GM23338 (cell line): ENCODE measurements around the gene HS1BP3. TPM values are rescaled to one million over a fixed set of nuclear protein-coding genes. Genes with fewer than 3 reads are reported as not detected.
A peak's percentile ranks its signal among the peaks of the same experiment; 100 is the strongest.

Source experiments
- ATAC-seq: fragments of 200-7000 bp; cut with Tn5 transposase; 3 replicates; pipeline ENCODE4 v1.9.1; 2020
- DNase-seq: peaks from one replicate; pipeline ENCODE4 v3.0.0-alpha.2; 2015; ENCODE audit warnings: low spot score
- H2AFZ ChIP-seq: fragments of 200-600 bp; sonication (generic); 2 replicates; pipeline ENCODE4 v1.8.0; 2016; ENCODE audit warnings: antibody characterized with exemption, mild to moderate bottlenecking, moderate library complexity
- H3F3A ChIP-seq: fragments of 200-600 bp; sonication (generic); replicated peaks from 2 replicates; pipeline ENCODE4 v1.8.0; 2017; ENCODE audit warnings: antibody characterized with exemption, mixed run types, low read depth
- H3K27ac ChIP-seq: fragments of 200-600 bp; sonication (generic); 2 replicates; pipeline ENCODE4 v1.6.1; 2016; ENCODE audit warnings: low read depth
- H3K27me3 ChIP-seq: fragments of 200-600 bp; sonication (generic); 2 replicates; pipeline ENCODE4 v1.8.0; 2016; ENCODE audit warnings: mild to moderate bottlenecking, mixed run types, moderate library complexity; ENCODE audit not compliant: insufficient read depth
- H3K36me3 ChIP-seq: fragments of 200-600 bp; sonication (generic); 2 replicates; pipeline ENCODE4 v1.8.0; 2016; ENCODE audit warnings: mild to moderate bottlenecking; ENCODE audit not compliant: insufficient read depth
- H3K4me1 ChIP-seq: fragments of 200-600 bp; sonication (generic); 2 replicates; pipeline ENCODE4 v1.8.0; 2016; ENCODE audit warnings: mild to moderate bottlenecking, moderate library complexity; ENCODE audit not compliant: insufficient read depth
- H3K4me2 ChIP-seq: fragments of 200-600 bp; sonication (generic); 2 replicates; pipeline ENCODE4 v1.7.1; 2017; ENCODE audit warnings: mixed run types
- H3K4me3 ChIP-seq: fragments of 200-600 bp; sonication (generic); 2 replicates; pipeline ENCODE4 v1.6.1; 2016; ENCODE audit warnings: mixed run types
- H3K79me2 ChIP-seq: fragments of 200-600 bp; sonication (generic); replicated peaks from 2 replicates; pipeline ENCODE4 v1.8.0; 2017; ENCODE audit warnings: mild to moderate bottlenecking; ENCODE audit not compliant: insufficient read depth
- H3K9me2 ChIP-seq: fragments of 200-600 bp; sonication (generic); 2 replicates; pipeline ENCODE4 v1.8.0; 2017; ENCODE audit not compliant: insufficient read depth
- H4K20me1 ChIP-seq: fragments of 200-600 bp; sonication (generic); replicated peaks from 2 replicates; pipeline ENCODE4 v1.8.0; 2017; ENCODE audit warnings: mild to moderate bottlenecking; ENCODE audit not compliant: insufficient read depth
- H3K27ac Mint-ChIP-seq: 2 replicates; pipeline ENCODE4 v1.8.0; 2020; ENCODE audit warnings: inconsistent platforms, mild to moderate bottlenecking, moderate library complexity, mixed read lengths
- H3K27me3 Mint-ChIP-seq: 3 replicates; pipeline ENCODE4 v1.8.0; 2022; ENCODE audit warnings: low read depth, mild to moderate bottlenecking, moderate library complexity, mixed read lengths, inconsistent platforms; ENCODE audit not compliant: insufficient read depth, poor library complexity
- H3K36me3 Mint-ChIP-seq: 3 replicates; pipeline ENCODE4 v1.8.0; 2021; ENCODE audit warnings: low read depth, mild to moderate bottlenecking, inconsistent platforms, moderate library complexity, mixed read lengths
- H3K4me1 Mint-ChIP-seq: 3 replicates; pipeline ENCODE4 v1.8.0; 2020; ENCODE audit warnings: mild to moderate bottlenecking, inconsistent platforms, mixed read lengths
- H3K4me3 Mint-ChIP-seq: 3 replicates; pipeline ENCODE4 v1.8.0; 2021; ENCODE audit warnings: moderate library complexity, mild to moderate bottlenecking, inconsistent platforms, mixed read lengths
- H3K9me3 Mint-ChIP-seq: 3 replicates; pipeline ENCODE4 v1.8.0; 2020; ENCODE audit warnings: moderate library complexity, mild to moderate bottlenecking, inconsistent platforms, mixed read lengths
- CREB1 ChIP-seq: fragments of 250-450 bp; sonication (Bioruptor Pico); IDR thresholded peaks from 2 replicates; pipeline ENCODE4 v1.5.0; 2020; ENCODE audit warnings: low read depth, mild to moderate bottlenecking, moderate library complexity
- EZH2 ChIP-seq: fragments of 200-600 bp; sonication (generic); IDR thresholded peaks from one replicate; pipeline ENCODE4 v1.8.0; 2017; ENCODE audit warnings: antibody characterized with exemption, mild to moderate bottlenecking, low read depth; ENCODE audit not compliant: unreplicated experiment
- JUNB ChIP-seq: IDR thresholded peaks from one replicate; pipeline ENCODE4 v1.6.1; 2016; ENCODE audit warnings: antibody characterized with exemption; ENCODE audit not compliant: unreplicated experiment
- POLR2AphosphoS5 ChIP-seq: IDR thresholded peaks from 2 replicates; pipeline ENCODE4 v1.6.1; 2016; ENCODE audit warnings: antibody characterized with exemption, low read depth
- REST ChIP-seq: IDR thresholded peaks from one replicate; pipeline ENCODE4 v1.6.1; 2018; ENCODE audit warnings: antibody characterized with exemption; ENCODE audit not compliant: unreplicated experiment
- ZNF114 ChIP-seq: fragments of 250-450 bp; sonication (Bioruptor Pico); IDR thresholded peaks from 2 replicates; pipeline ENCODE4 v1.5.0; 2020; ENCODE audit warnings: mild to moderate bottlenecking, moderate library complexity
- ZNF331 ChIP-seq: fragments of 250-450 bp; sonication (Bioruptor Pico); IDR thresholded peaks from 2 replicates; pipeline ENCODE4 v1.5.0; 2020; ENCODE audit warnings: low read depth, mild to moderate bottlenecking, moderate library complexity
- long read RNA-seq: library from polyadenylated mRNA; unstranded; transcript quantifications from one replicate; pipeline ENCODE4 v2.0.0, GENCODE V29; 2020; ENCODE audit not compliant: unreplicated experiment
- polyA plus RNA-seq: library from polyadenylated mRNA; unstranded; fragments of >200 nt; fragmentation: Nextera tagmentation; extraction: Ambion mirVana; gene quantifications from 2 replicates; pipeline ENCODE4 v1.2.1, GENCODE V29; 2016
- total RNA-seq: library from RNA; depleted of rRNA; stranded (reverse); fragments of >200 nt; shearing (Covaris generic); gene quantifications from 2 replicates; pipeline ENCODE4 v1.2.3, GENCODE V29; 2014; rRNA removed
- TF ChIP-seq, protein P1 (sequence below): fragments of 250-450 bp; sonication (Bioruptor Pico); IDR thresholded peaks from 2 replicates; pipeline ENCODE4 v1.5.0; 2020; ENCODE audit warnings: mild to moderate bottlenecking, moderate library complexity
- TF ChIP-seq, protein P2 (sequence below), 2 experiments: fragments of 200-600 bp in 1 of 2; sonication (generic) in 1 of 2; conservative IDR thresholded peaks; 2 replicates each; pipeline versions ENCODE4 v1.5.1 to v1.6.1; 2016 to 2017; ENCODE audit warnings: antibody characterized with exemption in 2 of 2, low read depth in 2 of 2, mild to moderate bottlenecking in 2 of 2, moderate library complexity in 1 of 2
- TF ChIP-seq, protein P3 (sequence below): IDR thresholded peaks from 2 replicates; pipeline ENCODE4 v1.6.1; 2016; ENCODE audit warnings: antibody characterized with exemption

The HS1BP3 gene, protein sequence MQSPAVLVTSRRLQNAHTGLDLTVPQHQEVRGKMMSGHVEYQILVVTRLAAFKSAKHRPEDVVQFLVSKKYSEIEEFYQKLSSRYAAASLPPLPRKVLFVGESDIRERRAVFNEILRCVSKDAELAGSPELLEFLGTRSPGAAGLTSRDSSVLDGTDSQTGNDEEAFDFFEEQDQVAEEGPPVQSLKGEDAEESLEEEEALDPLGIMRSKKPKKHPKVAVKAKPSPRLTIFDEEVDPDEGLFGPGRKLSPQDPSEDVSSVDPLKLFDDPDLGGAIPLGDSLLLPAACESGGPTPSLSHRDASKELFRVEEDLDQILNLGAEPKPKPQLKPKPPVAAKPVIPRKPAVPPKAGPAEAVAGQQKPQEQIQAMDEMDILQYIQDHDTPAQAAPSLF
- total RNA-seq (15.0 and 16.8 TPM in 2 replicates), polyA plus RNA-seq (6.0 and 7.2 TPM in 2 replicates)
- long read RNA-seq, partial matches to known transcripts = 0 of 3 reads
- long read RNA-seq, other reads (novel, unspliced or antisense) = 2 of 3 reads

DNA sequence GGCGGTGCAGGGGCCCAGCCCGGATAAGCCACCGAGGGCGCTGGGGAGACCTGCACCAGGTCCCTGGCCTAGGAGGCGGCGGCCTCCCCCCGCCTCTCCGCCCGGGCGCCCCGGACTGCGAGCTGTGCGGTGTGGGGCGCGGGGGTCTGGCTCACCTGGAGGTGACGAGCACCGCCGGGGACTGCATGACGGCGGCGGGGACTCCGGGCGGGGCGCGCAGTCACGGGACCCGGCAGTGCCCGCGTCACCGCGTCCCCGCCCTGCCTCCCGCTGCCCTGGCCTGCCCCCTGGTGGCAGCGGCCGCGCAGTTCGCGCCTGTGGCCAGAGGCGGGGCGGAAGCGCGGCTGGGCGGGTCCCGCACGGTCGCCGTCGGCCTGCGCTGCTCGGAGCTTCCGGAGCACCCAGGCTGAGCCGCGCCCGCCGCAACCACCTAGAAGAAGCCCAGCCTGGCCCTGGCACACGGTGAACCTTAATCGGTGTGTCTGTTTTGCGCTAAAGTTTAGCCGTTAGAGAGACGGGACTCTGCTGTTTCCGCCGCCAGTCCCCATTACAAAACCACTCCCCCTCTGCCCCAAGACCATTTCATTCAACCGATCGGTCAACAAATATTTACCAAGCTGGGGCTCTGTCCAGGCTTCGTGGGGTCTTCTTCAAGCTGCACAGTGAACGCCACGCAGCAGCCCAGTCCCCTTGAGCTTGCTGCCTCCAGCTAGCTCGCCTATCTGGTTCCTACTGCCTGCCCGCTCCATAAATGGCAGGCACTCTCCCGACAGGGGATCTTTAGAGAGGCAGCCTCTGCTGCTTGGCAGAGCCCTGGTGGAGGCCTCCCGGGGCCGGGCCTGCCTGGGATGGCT, at the start of gene HS1BP3:
HS1BP3 (minus strand) TSS at position 222 of the 854 bp plus-strand sequence; CDS start at position 187, 35 bp downstream.
- Histone ChIP-seq H3K4me1 (peaks cover 14% of the 10 kb centered on the region), H4K20me1 (no peaks in the 10 kb centered on the region), H2AFZ (peak within 1 kb of the TSS; percentile 100), H3F3A (no peaks in the 10 kb centered on the region), H3K4me3 (peak within 1 kb of the TSS; percentile 81), H3K9me2 (no peaks in the 10 kb centered on the region), H3K36me3 (no peaks in the 10 kb centered on the region), H3K27ac (no peak within 1 kb of the TSS), H3K79me2 (no peaks in the 10 kb centered on the region), H3K4me2 (peak within 1 kb of the TSS; percentile 94), H3K27me3 (peaks cover 10% of the 10 kb centered on the region; the same call in 1 of the 2 replicates)
- Mint-ChIP-seq H3K4me3 (peak within 1 kb of the TSS; percentile 83), H3K4me1 (peaks cover 26% of the 10 kb centered on the region), H3K36me3 (no peaks in the 10 kb centered on the region; the same call in 2 of the 3 replicates), H3K27me3 (peaks cover 14% of the 10 kb centered on the region), H3K27ac (peak within 1 kb of the TSS; percentile 64; the same call in 1 of the 2 replicates), H3K9me3 (no peaks in the 10 kb centered on the region; the same call in 2 of the 3 replicates)
- DNase-seq = peak; percentile 87
- peak; percentile 93 for ATAC-seq
- TF ChIP-seq ZNF331 (CRISPR knock-in tag) = no peak
- TF ChIP-seq, protein P1, sequence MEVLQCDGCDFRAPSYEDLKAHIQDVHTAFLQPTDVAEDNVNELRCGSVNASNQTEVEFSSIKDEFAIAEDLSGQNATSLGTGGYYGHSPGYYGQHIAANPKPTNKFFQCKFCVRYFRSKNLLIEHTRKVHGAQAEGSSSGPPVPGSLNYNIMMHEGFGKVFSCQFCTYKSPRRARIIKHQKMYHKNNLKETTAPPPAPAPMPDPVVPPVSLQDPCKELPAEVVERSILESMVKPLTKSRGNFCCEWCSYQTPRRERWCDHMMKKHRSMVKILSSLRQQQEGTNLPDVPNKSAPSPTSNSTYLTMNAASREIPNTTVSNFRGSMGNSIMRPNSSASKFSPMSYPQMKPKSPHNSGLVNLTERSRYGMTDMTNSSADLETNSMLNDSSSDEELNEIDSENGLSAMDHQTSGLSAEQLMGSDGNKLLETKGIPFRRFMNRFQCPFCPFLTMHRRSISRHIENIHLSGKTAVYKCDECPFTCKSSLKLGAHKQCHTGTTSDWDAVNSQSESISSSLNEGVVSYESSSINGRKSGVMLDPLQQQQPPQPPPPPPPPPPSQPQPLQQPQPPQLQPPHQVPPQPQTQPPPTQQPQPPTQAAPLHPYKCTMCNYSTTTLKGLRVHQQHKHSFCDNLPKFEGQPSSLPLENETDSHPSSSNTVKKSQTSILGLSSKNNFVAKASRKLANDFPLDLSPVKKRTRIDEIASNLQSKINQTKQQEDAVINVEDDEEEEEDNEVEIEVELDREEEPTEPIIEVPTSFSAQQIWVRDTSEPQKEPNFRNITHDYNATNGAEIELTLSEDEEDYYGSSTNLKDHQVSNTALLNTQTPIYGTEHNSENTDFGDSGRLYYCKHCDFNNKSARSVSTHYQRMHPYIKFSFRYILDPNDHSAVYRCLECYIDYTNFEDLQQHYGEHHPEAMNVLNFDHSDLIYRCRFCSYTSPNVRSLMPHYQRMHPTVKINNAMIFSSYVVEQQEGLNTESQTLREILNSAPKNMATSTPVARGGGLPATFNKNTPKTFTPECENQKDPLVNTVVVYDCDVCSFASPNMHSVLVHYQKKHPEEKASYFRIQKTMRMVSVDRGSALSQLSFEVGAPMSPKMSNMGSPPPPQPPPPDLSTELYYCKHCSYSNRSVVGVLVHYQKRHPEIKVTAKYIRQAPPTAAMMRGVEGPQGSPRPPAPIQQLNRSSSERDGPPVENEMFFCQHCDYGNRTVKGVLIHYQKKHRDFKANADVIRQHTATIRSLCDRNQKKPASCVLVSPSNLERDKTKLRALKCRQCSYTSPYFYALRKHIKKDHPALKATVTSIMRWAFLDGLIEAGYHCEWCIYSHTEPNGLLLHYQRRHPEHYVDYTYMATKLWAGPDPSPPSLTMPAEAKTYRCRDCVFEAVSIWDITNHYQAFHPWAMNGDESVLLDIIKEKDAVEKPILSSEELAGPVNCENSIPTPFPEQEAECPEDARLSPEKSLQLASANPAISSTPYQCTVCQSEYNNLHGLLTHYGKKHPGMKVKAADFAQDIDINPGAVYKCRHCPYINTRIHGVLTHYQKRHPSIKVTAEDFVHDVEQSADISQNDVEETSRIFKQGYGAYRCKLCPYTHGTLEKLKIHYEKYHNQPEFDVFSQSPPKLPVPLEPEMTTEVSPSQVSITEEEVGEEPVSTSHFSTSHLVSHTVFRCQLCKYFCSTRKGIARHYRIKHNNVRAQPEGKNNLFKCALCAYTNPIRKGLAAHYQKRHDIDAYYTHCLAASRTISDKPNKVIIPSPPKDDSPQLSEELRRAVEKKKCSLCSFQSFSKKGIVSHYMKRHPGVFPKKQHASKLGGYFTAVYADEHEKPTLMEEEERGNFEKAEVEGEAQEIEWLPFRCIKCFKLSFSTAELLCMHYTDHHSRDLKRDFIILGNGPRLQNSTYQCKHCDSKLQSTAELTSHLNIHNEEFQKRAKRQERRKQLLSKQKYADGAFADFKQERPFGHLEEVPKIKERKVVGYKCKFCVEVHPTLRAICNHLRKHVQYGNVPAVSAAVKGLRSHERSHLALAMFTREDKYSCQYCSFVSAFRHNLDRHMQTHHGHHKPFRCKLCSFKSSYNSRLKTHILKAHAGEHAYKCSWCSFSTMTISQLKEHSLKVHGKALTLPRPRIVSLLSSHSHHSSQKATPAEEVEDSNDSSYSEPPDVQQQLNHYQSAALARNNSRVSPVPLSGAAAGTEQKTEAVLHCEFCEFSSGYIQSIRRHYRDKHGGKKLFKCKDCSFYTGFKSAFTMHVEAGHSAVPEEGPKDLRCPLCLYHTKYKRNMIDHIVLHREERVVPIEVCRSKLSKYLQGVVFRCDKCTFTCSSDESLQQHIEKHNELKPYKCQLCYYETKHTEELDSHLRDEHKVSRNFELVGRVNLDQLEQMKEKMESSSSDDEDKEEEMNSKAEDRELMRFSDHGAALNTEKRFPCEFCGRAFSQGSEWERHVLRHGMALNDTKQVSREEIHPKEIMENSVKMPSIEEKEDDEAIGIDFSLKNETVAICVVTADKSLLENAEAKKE (CRISPR knock-in tag) = no peak
- TF ChIP-seq, protein P2, sequence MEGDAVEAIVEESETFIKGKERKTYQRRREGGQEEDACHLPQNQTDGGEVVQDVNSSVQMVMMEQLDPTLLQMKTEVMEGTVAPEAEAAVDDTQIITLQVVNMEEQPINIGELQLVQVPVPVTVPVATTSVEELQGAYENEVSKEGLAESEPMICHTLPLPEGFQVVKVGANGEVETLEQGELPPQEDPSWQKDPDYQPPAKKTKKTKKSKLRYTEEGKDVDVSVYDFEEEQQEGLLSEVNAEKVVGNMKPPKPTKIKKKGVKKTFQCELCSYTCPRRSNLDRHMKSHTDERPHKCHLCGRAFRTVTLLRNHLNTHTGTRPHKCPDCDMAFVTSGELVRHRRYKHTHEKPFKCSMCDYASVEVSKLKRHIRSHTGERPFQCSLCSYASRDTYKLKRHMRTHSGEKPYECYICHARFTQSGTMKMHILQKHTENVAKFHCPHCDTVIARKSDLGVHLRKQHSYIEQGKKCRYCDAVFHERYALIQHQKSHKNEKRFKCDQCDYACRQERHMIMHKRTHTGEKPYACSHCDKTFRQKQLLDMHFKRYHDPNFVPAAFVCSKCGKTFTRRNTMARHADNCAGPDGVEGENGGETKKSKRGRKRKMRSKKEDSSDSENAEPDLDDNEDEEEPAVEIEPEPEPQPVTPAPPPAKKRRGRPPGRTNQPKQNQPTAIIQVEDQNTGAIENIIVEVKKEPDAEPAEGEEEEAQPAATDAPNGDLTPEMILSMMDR (conservative IDR thresholded peaks at IDR 0.05; ENCODE audit: low read depth in 2 of 2) = peak; percentile 40 to 91; a peak in 3 of 4 replicates
- TF ChIP-seq POLR2AphosphoS5 = peak; percentile 78
- peak; percentile 93 for TF ChIP-seq CREB1 (CRISPR knock-in tag)
- TF ChIP-seq, protein P3, sequence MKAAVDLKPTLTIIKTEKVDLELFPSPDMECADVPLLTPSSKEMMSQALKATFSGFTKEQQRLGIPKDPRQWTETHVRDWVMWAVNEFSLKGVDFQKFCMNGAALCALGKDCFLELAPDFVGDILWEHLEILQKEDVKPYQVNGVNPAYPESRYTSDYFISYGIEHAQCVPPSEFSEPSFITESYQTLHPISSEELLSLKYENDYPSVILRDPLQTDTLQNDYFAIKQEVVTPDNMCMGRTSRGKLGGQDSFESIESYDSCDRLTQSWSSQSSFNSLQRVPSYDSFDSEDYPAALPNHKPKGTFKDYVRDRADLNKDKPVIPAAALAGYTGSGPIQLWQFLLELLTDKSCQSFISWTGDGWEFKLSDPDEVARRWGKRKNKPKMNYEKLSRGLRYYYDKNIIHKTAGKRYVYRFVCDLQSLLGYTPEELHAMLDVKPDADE = no peak
- TF ChIP-seq EZH2 = no peak
- TF ChIP-seq ZNF114 (CRISPR knock-in tag) = no peak
- no peak for TF ChIP-seq REST
- TF ChIP-seq JUNB = no peak
